Smooth muscle cell (in vitro differentiated cells): ENCODE measurements around the gene TNNT2. TPM values are rescaled to one million over a fixed set of nuclear protein-coding genes. Genes with fewer than 3 reads are reported as not detected.

Source experiments
- DNase-seq: peaks from one replicate; lab custom pipeline; 2025; ENCODE audit not compliant: unreplicated experiment; lab: John Stamatoyannopoulos, UW
- H2AFZ ChIP-seq: fragments of 200-600 bp; sonication (generic); 2 replicates; pipeline ENCODE4 v1.6.0; 2016; ENCODE audit warnings: antibody characterized with exemption, low read depth, mild to moderate bottlenecking
- H3F3A ChIP-seq: fragments of 200-600 bp; sonication (generic); 2 replicates; pipeline ENCODE4 v1.6.0; 2017; ENCODE audit warnings: antibody characterized with exemption, low read depth
- H3K27ac ChIP-seq: fragments of 200-600 bp; sonication (generic); 2 replicates; pipeline ENCODE4 v1.5.1; 2016; ENCODE audit warnings: low read depth, mild to moderate bottlenecking
- H3K27me3 ChIP-seq: fragments of 200-600 bp; sonication (generic); 2 replicates; pipeline ENCODE4 v1.6.1; 2016; ENCODE audit warnings: low read depth, mild to moderate bottlenecking
- H3K36me3 ChIP-seq: fragments of 200-600 bp; sonication (generic); 2 replicates; pipeline ENCODE4 v1.5.1; 2016; ENCODE audit warnings: low read depth
- H3K4me1 ChIP-seq: fragments of 200-600 bp; sonication (generic); 2 replicates; pipeline ENCODE4 v1.5.1; 2016; ENCODE audit warnings: low read depth
- H3K4me2 ChIP-seq: fragments of 200-600 bp; sonication (generic); 2 replicates; pipeline ENCODE4 v1.6.0; 2016; ENCODE audit warnings: mild to moderate bottlenecking
- H3K4me3 ChIP-seq: fragments of 200-600 bp; sonication (generic); 2 replicates; pipeline ENCODE4 v1.5.1; 2016; ENCODE audit warnings: mild to moderate bottlenecking
- H3K79me2 ChIP-seq: fragments of 200-600 bp; sonication (generic); 2 replicates; pipeline ENCODE4 v1.6.0; 2016; ENCODE audit warnings: low read depth, mild to moderate bottlenecking
- H3K9ac ChIP-seq: fragments of 200-600 bp; sonication (generic); 2 replicates; pipeline ENCODE4 v1.6.0; 2016; ENCODE audit warnings: low read depth
- H3K9me3 ChIP-seq: fragments of 200-600 bp; sonication (generic); replicated peaks from 2 replicates; pipeline ENCODE4 v1.5.1; 2016; ENCODE audit warnings: low read depth
- H4K20me1 ChIP-seq: fragments of 200-600 bp; sonication (generic); 2 replicates; pipeline ENCODE4 v1.6.0; 2016; ENCODE audit warnings: low read depth
- CTCF ChIP-seq: fragments of 200-600 bp; sonication (generic); IDR thresholded peaks from 2 replicates; pipeline ENCODE4 v1.5.1; 2017; ENCODE audit warnings: borderline replicate concordance, mild to moderate bottlenecking, antibody characterized with exemption; ENCODE audit not compliant: insufficient read depth, poor library complexity, severe bottlenecking
- WGBS: methylation state at CpG from one replicate; pipeline ENCODE4 v1.1.7; 2016; ENCODE audit warnings: low lambda C conversion rate; 5-methylcytosine and 5-hydroxymethylcytosine counted together
- polyA plus RNA-seq: library from polyadenylated mRNA; unstranded; fragments of >200 nt; fragmentation: Nextera tagmentation; extraction: Ambion mirVana; gene quantifications from 2 replicates; pipeline ENCODE4 v1.2.1, GENCODE V29; 2016
- total RNA-seq: library from RNA; depleted of rRNA; stranded (reverse); fragments of >200 nt; gene quantifications from 2 replicates; pipeline ENCODE4 v1.2.3, GENCODE V29; 2014

The TNNT2 gene
- total and polyA plus RNA-seq, 2 experiments from 2014 or later, result 4.4 to 6.5 TPM

DNA sequence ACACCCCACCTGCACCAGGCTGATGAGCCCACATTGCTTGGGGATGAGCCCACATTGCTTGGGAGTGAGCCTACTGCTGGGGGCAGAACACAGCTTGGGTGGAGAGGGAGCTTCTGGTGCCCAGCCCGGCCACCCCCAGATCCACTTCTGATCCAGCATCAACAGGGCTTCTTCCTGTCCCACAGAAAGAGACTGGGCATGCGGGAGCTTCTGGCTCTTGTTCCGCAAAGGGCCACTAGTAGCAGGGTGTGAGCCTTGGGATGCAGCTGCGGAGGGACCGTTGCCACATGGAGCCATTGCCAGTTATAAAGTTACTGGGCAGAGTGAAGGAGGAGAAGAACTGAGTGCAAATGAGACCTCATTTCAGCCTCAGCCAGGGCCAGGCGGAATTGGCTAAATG, 57.8 kb downstream of the TNNT2 start:
- Histone ChIP-seq H3K4me1 (no peaks in the 10 kb centered on the region), H3F3A (no peaks in the 10 kb centered on the region), H4K20me1 (no peaks in the 10 kb centered on the region), H3K9me3 (no peaks in the 10 kb centered on the region), H3K36me3 (no peaks in the 10 kb centered on the region), H3K27me3 (no peaks in the 10 kb centered on the region), H3K4me2 (no peak overlapping the region), H3K79me2 (no peaks in the 10 kb centered on the region), H2AFZ (no peak overlapping the region), H3K27ac (no peak overlapping the region), H3K9ac (no peak overlapping the region), H3K4me3 (no peak overlapping the region)
- TF ChIP-seq CTCF, result no peak
- no peak for DNase-seq
- WGBS, result 97% methylated on average over 6 of the region's 6 CpGs

GRCh38 chr1:201318504-201319340, 58.8 kb downstream of the TNNT2 start:
- Histone ChIP-seq H3K36me3 (no peaks in the 10 kb centered on the region), H4K20me1 (no peaks in the 10 kb centered on the region), H3K9ac (no peak overlapping the region), H3K9me3 (no peaks in the 10 kb centered on the region), H3K27me3 (no peaks in the 10 kb centered on the region), H3K4me2 (no peak overlapping the region), H3F3A (no peaks in the 10 kb centered on the region), H2AFZ (no peak overlapping the region), H3K4me3 (no peak overlapping the region), H3K79me2 (no peaks in the 10 kb centered on the region), H3K4me1 (no peaks in the 10 kb centered on the region), H3K27ac (no peak overlapping the region)
- no peak for TF ChIP-seq CTCF
- no peak for DNase-seq
- 86% methylated on average over 15 of the region's 15 CpGs for WGBS

DNA sequence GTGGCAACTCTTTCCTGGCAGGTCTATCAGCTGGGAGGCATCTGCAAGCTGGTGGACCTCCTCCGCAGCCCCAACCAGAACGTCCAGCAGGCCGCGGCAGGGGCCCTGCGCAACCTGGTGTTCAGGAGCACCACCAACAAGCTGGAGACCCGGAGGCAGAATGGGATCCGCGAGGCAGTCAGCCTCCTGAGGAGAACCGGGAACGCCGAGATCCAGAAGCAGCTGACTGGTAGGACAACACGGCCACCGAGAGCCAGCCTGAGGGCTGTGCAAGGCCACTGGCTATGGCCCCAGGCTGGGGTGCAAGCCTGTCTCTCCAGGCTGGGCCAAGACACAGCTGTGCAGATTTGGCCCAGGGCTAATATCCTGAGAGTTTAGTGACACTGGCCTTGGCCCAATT, 59.9 kb downstream of the TNNT2 start:
- Histone ChIP-seq H3K79me2 (no peaks in the 10 kb centered on the region), H3K27ac (no peak overlapping the region), H3K4me2 (no peak overlapping the region), H3K36me3 (no peaks in the 10 kb centered on the region), H3K9ac (no peak overlapping the region), H3K27me3 (no peaks in the 10 kb centered on the region), H3K4me1 (no peaks in the 10 kb centered on the region), H2AFZ (no peak overlapping the region), H4K20me1 (no peaks in the 10 kb centered on the region), H3F3A (no peaks in the 10 kb centered on the region), H3K4me3 (no peak overlapping the region), H3K9me3 (no peaks in the 10 kb centered on the region)
- 95% methylated on average over 13 of the region's 13 CpGs for WGBS
- DNase-seq, result no peak
- no peak for TF ChIP-seq CTCF

DNA sequence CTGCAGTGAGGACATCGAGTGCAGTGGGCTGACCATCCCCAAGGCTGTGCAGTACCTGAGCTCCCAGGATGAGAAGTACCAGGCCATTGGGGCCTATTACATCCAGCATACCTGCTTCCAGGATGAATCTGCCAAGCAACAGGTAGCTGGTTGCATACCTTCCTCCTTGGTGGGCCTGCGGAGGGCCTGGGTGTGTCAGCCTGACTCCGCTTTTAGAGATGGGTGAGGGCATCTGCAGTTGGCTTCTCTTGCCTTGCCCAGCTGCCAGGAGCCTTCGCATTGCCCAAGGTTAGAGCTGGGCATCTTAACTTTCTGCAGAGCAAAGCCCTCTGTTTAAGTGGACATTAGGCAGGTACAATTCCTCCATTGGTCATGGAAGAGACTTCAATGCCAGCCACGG, 60.9 kb downstream of the TNNT2 start:
- H3K4me1 ChIP-seq, result no peaks in the 10 kb centered on the region
- no peak for TF ChIP-seq CTCF
- no peaks in the 10 kb centered on the region for H3F3A ChIP-seq
- no peaks in the 10 kb centered on the region for H3K27me3 ChIP-seq
- no peak overlapping the region for H3K27ac ChIP-seq
- H3K36me3 ChIP-seq, result no peaks in the 10 kb centered on the region
- no peak overlapping the region for H2AFZ ChIP-seq
- no peak for DNase-seq
- no peaks in the 10 kb centered on the region for H3K9me3 ChIP-seq
- no peak overlapping the region for H3K4me2 ChIP-seq
- no peaks in the 10 kb centered on the region for H4K20me1 ChIP-seq
- no peak overlapping the region for H3K4me3 ChIP-seq
- 96% methylated on average over 5 of the region's 5 CpGs for WGBS
- H3K79me2 ChIP-seq, result peaks cover 4% of the 10 kb centered on the region
- H3K9ac ChIP-seq, result no peak overlapping the region
